ENCODE results near the gene KRT73. TPM values are rescaled to one million over a fixed set of nuclear protein-coding genes. Genes with fewer than 3 reads are reported as not detected.
"Not testable (repeated sequence)": the region's sequence is repeated elsewhere in the genome, so short reads cannot be mapped to it uniquely, and the experiment has no call there.

KRT73 gene
- total and polyA plus RNA-seq, 4 donors, result 0.10 to 0.33 TPM; not detected in 2

DNA sequence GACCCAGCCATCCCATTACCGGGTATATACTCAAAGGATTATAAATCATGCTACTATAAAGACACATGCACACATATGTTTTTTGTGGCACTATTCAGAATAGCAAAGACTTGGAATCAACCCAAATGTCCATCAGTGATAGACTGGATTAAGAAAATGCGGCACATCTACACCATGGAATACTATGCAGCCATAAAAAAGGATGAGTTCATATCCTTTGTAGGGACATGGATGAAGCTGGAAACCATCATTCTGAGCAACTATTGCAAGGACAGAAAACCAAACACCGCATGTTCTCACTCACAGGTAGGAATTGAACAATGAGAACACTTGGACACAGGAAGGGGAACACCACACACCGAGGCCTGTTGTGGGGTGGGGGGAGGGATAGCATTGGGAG is 24.1 kb downstream of the KRT73 start:
- H3K36me3 ChIP-seq (ENCODE audit: control insufficient read depth, insufficient read depth, low read length); H3K27ac ChIP-seq (ENCODE audit: low read depth, low read length); H3K27me3 ChIP-seq (ENCODE audit: control insufficient read depth, insufficient read depth, low read length); H3K9me3 ChIP-seq (ENCODE audit: control insufficient read depth, insufficient read depth, low read length); H3K4me1 ChIP-seq (ENCODE audit: control insufficient read depth, insufficient read depth, low read length); DNase-seq (ENCODE audit: low read depth in 4 of 6, low spot score in 6 of 6); H3K4me3 ChIP-seq (ENCODE audit: low read depth, low read length): not testable (repeated sequence)
- WGBS (ENCODE audit: insufficient coverage), result 100% methylated on average over 1 of the region's 4 CpGs

DNA sequence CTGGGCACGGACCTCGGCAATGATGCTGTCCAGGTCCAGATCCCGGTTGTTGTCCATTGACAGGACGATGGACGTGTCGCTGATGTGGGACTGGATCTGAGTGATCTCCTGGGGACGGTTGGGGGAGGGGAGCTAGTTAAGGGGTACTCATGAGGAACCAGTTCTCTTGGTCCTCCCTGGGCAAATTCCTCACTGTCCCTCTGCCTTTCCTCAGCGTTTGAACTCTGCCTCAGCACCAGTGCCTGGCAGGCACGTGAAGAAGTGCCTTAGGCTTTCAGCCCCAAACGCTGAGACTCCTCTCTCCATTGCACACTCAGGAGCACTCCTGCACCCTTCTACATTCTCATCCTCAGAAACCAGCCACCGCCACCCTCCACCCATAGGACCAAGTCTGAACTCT is 26.8 kb downstream of the KRT73 start:
- Histone ChIP-seq H3K4me1 (ENCODE audit: control insufficient read depth, insufficient read depth, low read length) (no peaks in the 10 kb centered on the region), H3K27ac (ENCODE audit: low read depth, low read length) (no peak overlapping the region), H3K9me3 (ENCODE audit: control insufficient read depth, insufficient read depth, low read length) (peaks cover 1% of the 10 kb centered on the region), H3K36me3 (ENCODE audit: control insufficient read depth, insufficient read depth, low read length) (no peaks in the 10 kb centered on the region), H3K4me3 (ENCODE audit: low read depth, low read length) (no peak overlapping the region), H3K27me3 (ENCODE audit: control insufficient read depth, insufficient read depth, low read length) (no peaks in the 10 kb centered on the region)
- no peak for DNase-seq (ENCODE audit: low read depth in 4 of 6, low spot score in 6 of 6)
- 91% methylated on average over 11 of the region's 11 CpGs for WGBS (ENCODE audit: insufficient coverage)

DNA sequence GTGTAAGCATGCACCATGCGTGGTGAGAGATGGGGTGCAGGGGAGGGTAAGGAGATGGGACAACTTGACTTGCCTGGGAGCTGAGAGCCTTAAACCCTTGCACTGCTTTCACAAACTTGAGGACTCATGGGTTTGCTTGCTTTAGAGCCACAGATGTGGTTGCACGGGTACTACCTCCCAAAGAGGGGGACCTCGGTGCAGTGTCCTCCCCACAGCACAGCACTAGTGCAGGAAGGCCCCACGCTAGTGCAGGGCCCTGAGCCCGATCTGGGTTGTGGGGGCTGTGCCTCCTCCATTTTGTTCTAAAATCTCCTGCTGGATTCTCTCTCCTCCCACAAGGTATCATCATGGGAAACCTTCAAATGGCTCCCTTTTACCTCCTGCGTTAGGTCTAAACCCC is 28.3 kb downstream of the KRT73 start:
- Histone ChIP-seq H3K27me3 (ENCODE audit: control insufficient read depth, insufficient read depth, low read length) (no peaks in the 10 kb centered on the region), H3K9me3 (ENCODE audit: control insufficient read depth, insufficient read depth, low read length) (peaks cover 1% of the 10 kb centered on the region), H3K4me1 (ENCODE audit: control insufficient read depth, insufficient read depth, low read length) (peaks cover 5% of the 10 kb centered on the region), H3K4me3 (ENCODE audit: low read depth, low read length) (no peak overlapping the region), H3K27ac (ENCODE audit: low read depth, low read length) (no peak overlapping the region), H3K36me3 (ENCODE audit: control insufficient read depth, insufficient read depth, low read length) (no peaks in the 10 kb centered on the region)
- WGBS (ENCODE audit: insufficient coverage), result 93% methylated on average over 5 of the region's 6 CpGs
- DNase-seq (ENCODE audit: low read depth in 4 of 6, low spot score in 6 of 6), result no peak

DNA sequence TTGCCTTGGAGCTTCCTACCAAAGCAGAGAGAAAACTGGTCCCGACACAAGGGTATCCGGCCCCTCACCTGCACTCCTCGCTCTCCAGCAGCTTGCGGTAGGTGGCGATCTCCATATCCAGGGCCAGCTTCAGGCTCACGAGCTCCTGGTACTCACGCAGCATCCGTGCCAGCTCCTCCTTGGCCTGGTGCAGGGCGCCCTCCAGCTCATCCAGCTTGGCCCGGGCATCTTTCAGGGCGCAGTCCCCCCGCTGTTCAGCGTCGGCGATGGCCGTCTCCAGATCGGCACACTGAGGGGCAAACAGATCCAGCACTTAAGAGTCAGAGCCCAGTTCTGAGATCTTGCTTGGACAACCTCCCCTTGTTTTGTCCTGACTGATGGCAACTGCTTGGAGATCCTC is 30.8 kb downstream of the KRT73 start:
- WGBS (ENCODE audit: insufficient coverage), result 71% methylated on average over 17 of the region's 17 CpGs
- H3K4me3 ChIP-seq (ENCODE audit: low read depth, low read length), result no peak overlapping the region
- no peak overlapping the region for H3K27ac ChIP-seq (ENCODE audit: low read depth, low read length)
- H3K36me3 ChIP-seq (ENCODE audit: control insufficient read depth, insufficient read depth, low read length), result no peaks in the 10 kb centered on the region
- peaks cover 5% of the 10 kb centered on the region for H3K4me1 ChIP-seq (ENCODE audit: control insufficient read depth, insufficient read depth, low read length)
- DNase-seq (ENCODE audit: low read depth in 4 of 6, low spot score in 6 of 6), result no peak
- H3K9me3 ChIP-seq (ENCODE audit: control insufficient read depth, insufficient read depth, low read length), result peaks cover 1% of the 10 kb centered on the region
- H3K27me3 ChIP-seq (ENCODE audit: control insufficient read depth, insufficient read depth, low read length), result no peaks in the 10 kb centered on the region

GRCh38 chr12:52585946-52586345 is 32.4 kb downstream of the KRT73 start:
- H3K9me3 ChIP-seq (ENCODE audit: control insufficient read depth, insufficient read depth, low read length), result peaks cover under 1% of the 10 kb centered on the region
- peaks cover 5% of the 10 kb centered on the region for H3K4me1 ChIP-seq (ENCODE audit: control insufficient read depth, insufficient read depth, low read length)
- H3K27me3 ChIP-seq (ENCODE audit: control insufficient read depth, insufficient read depth, low read length), result no peaks in the 10 kb centered on the region
- H3K27ac ChIP-seq (ENCODE audit: low read depth, low read length), result no peak overlapping the region
- no peak overlapping the region for H3K4me3 ChIP-seq (ENCODE audit: low read depth, low read length)
- no peaks in the 10 kb centered on the region for H3K36me3 ChIP-seq (ENCODE audit: control insufficient read depth, insufficient read depth, low read length)
- peak in 1 of 6 donors; percentile 47 for DNase-seq (ENCODE audit: low read depth in 4 of 6, low spot score in 6 of 6)
- WGBS (ENCODE audit: insufficient coverage), result 62% methylated on average over 3 of the region's 9 CpGs

GRCh38 chr12:52585066-52585465 is 33.3 kb downstream of the KRT73 start:
- Histone ChIP-seq H3K27me3 (ENCODE audit: control insufficient read depth, insufficient read depth, low read length) (no peaks in the 10 kb centered on the region), H3K36me3 (ENCODE audit: control insufficient read depth, insufficient read depth, low read length) (no peaks in the 10 kb centered on the region), H3K9me3 (ENCODE audit: control insufficient read depth, insufficient read depth, low read length) (no peaks in the 10 kb centered on the region), H3K4me1 (ENCODE audit: control insufficient read depth, insufficient read depth, low read length) (peaks cover 7% of the 10 kb centered on the region), H3K27ac (ENCODE audit: low read depth, low read length) (no peak overlapping the region), H3K4me3 (ENCODE audit: low read depth, low read length) (no peak overlapping the region)
- no peak for DNase-seq (ENCODE audit: low read depth in 4 of 6, low spot score in 6 of 6)
- WGBS (ENCODE audit: insufficient coverage), result 85% methylated on average over 3 of the region's 3 CpGs

DNA sequence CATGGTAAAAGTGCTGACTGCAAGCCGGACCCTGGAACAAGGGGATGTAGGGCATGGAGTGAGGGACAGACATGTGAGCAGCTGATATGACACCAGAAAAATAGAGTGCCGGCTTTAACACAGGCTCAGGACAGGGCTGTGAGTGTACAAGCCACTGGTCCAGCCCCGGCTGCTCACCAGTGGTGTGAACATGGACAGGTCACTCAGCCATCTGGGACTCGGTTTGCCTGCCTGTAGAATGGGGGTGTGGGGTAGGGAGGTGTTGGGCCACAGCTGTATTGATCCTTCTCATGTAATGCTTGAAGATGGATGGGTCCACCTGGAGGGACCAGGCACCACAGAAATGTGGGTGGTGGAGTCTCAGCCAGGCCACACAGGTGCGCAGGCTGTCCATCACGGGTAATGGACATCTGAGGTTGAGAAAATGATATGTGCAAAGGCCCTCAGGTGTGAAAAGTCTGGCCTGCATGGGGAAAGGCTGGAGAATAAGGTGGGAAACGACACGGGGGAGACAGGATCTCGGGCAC is 34.1 kb downstream of the KRT73 start:
- WGBS (ENCODE audit: insufficient coverage), result 92% methylated on average over 8 of the region's 9 CpGs
- no peak for DNase-seq (ENCODE audit: low read depth in 4 of 6, low spot score in 6 of 6)
- H3K27me3 ChIP-seq (ENCODE audit: control insufficient read depth, insufficient read depth, low read length), result no peaks in the 10 kb centered on the region
- no peaks in the 10 kb centered on the region for H3K36me3 ChIP-seq (ENCODE audit: control insufficient read depth, insufficient read depth, low read length)
- no peaks in the 10 kb centered on the region for H3K9me3 ChIP-seq (ENCODE audit: control insufficient read depth, insufficient read depth, low read length)
- H3K27ac ChIP-seq (ENCODE audit: low read depth, low read length), result no peak overlapping the region
- H3K4me1 ChIP-seq (ENCODE audit: control insufficient read depth, insufficient read depth, low read length), result peaks cover 7% of the 10 kb centered on the region
- no peak overlapping the region for H3K4me3 ChIP-seq (ENCODE audit: low read depth, low read length)

GRCh38 chr12:52582971-52583456 is 35.3 kb downstream of the KRT73 start:
- Histone ChIP-seq H3K36me3 (ENCODE audit: control insufficient read depth, insufficient read depth, low read length) (no peaks in the 10 kb centered on the region), H3K27ac (ENCODE audit: low read depth, low read length) (no peak overlapping the region), H3K27me3 (ENCODE audit: control insufficient read depth, insufficient read depth, low read length) (no peaks in the 10 kb centered on the region), H3K4me3 (ENCODE audit: low read depth, low read length) (no peak overlapping the region), H3K4me1 (ENCODE audit: control insufficient read depth, insufficient read depth, low read length) (peaks cover 7% of the 10 kb centered on the region), H3K9me3 (ENCODE audit: control insufficient read depth, insufficient read depth, low read length) (no peaks in the 10 kb centered on the region)
- DNase-seq (ENCODE audit: low read depth in 4 of 6, low spot score in 6 of 6), result peak in 4 of 6 donors; percentile 26 to 84 (median 50)
- 29% methylated on average over 4 of the region's 7 CpGs for WGBS (ENCODE audit: insufficient coverage)

GRCh38 chr12:52582486-52582885 is 35.9 kb downstream of the KRT73 start:
- no peak for DNase-seq (ENCODE audit: low read depth in 4 of 6, low spot score in 6 of 6)
- no peaks in the 10 kb centered on the region for H3K9me3 ChIP-seq (ENCODE audit: control insufficient read depth, insufficient read depth, low read length)
- H3K36me3 ChIP-seq (ENCODE audit: control insufficient read depth, insufficient read depth, low read length), result no peaks in the 10 kb centered on the region
- H3K27ac ChIP-seq (ENCODE audit: low read depth, low read length), result no peak overlapping the region
- no peaks in the 10 kb centered on the region for H3K27me3 ChIP-seq (ENCODE audit: control insufficient read depth, insufficient read depth, low read length)
- no peak overlapping the region for H3K4me3 ChIP-seq (ENCODE audit: low read depth, low read length)
- H3K4me1 ChIP-seq (ENCODE audit: control insufficient read depth, insufficient read depth, low read length), result peaks cover 7% of the 10 kb centered on the region
- WGBS (ENCODE audit: insufficient coverage), result 61% methylated on average over 2 of the region's 2 CpGs

GRCh38 chr12:52581481-52581880 is 36.9 kb downstream of the KRT73 start:
- Histone ChIP-seq H3K4me3 (ENCODE audit: low read depth, low read length) (no peak overlapping the region), H3K36me3 (ENCODE audit: control insufficient read depth, insufficient read depth, low read length) (no peaks in the 10 kb centered on the region), H3K27ac (ENCODE audit: low read depth, low read length) (no peak overlapping the region), H3K27me3 (ENCODE audit: control insufficient read depth, insufficient read depth, low read length) (no peaks in the 10 kb centered on the region), H3K4me1 (ENCODE audit: control insufficient read depth, insufficient read depth, low read length) (peaks cover 7% of the 10 kb centered on the region), H3K9me3 (ENCODE audit: control insufficient read depth, insufficient read depth, low read length) (no peaks in the 10 kb centered on the region)
- no peak for DNase-seq (ENCODE audit: low read depth in 4 of 6, low spot score in 6 of 6)
- WGBS (ENCODE audit: insufficient coverage), result 74% methylated on average over 3 of the region's 6 CpGs

Measured in spinal cord (tissue), 10 donors.